GM23248 (cell line): Measurements from ENCODE around the gene KRTAP20-3. TPM values are rescaled to one million over a fixed set of nuclear protein-coding genes. Genes with fewer than 3 reads are reported as not detected.

ENCODE experiments used
- DNase-seq: peaks from one replicate; pipeline ENCODE4 v3.0.0-alpha.2; 2015
- H2AFZ ChIP-seq: fragments of 200-600 bp; sonication (generic); 2 replicates; pipeline ENCODE4 v1.6.1; 2016; ENCODE audit warnings: antibody characterized with exemption
- H3F3A ChIP-seq: fragments of 200-600 bp; sonication (generic); 2 replicates; pipeline ENCODE4 v1.6.1; 2016; ENCODE audit warnings: mild to moderate bottlenecking, antibody characterized with exemption, mixed run types; ENCODE audit not compliant: insufficient read depth
- H3K27ac ChIP-seq: fragments of 200-600 bp; sonication (generic); 2 replicates; pipeline ENCODE4 v1.5.1; 2016; ENCODE audit warnings: mild to moderate bottlenecking
- H3K27me3 ChIP-seq: fragments of 200-600 bp; sonication (generic); replicated peaks from 2 replicates; pipeline ENCODE4 v1.6.1; 2016; ENCODE audit warnings: mild to moderate bottlenecking; ENCODE audit not compliant: insufficient read depth
- H3K36me3 ChIP-seq: fragments of 200-600 bp; sonication (generic); 2 replicates; pipeline ENCODE4 v1.6.1; 2016; ENCODE audit warnings: low read depth, mild to moderate bottlenecking
- H3K4me1 ChIP-seq: fragments of 200-600 bp; sonication (generic); 2 replicates; pipeline ENCODE4 v1.6.1; 2016; ENCODE audit warnings: mild to moderate bottlenecking; ENCODE audit not compliant: insufficient read depth
- H3K4me2 ChIP-seq: fragments of 200-600 bp; sonication (generic); one replicate; pipeline ENCODE4 v1.6.1; 2016; ENCODE audit warnings: mild to moderate bottlenecking; ENCODE audit not compliant: unreplicated experiment
- H3K4me3 ChIP-seq: fragments of 200-600 bp; sonication (generic); 2 replicates; pipeline ENCODE4 v1.5.1; 2016; ENCODE audit warnings: mild to moderate bottlenecking
- H3K79me2 ChIP-seq: fragments of 200-600 bp; sonication (generic); 2 replicates; pipeline ENCODE4 v1.6.1; 2016; ENCODE audit warnings: mild to moderate bottlenecking; ENCODE audit not compliant: insufficient read depth
- H3K9ac ChIP-seq: fragments of 200-600 bp; sonication (generic); 2 replicates; pipeline ENCODE4 v1.6.1; 2016; ENCODE audit warnings: mild to moderate bottlenecking
- H3K9me2 ChIP-seq: fragments of 200-600 bp; sonication (generic); 2 replicates; pipeline ENCODE4 v1.6.1; 2016; ENCODE audit warnings: mixed run types, mild to moderate bottlenecking, moderate library complexity; ENCODE audit not compliant: insufficient read depth
- H3K9me3 ChIP-seq: fragments of 200-600 bp; sonication (generic); one replicate; pipeline ENCODE4 v1.6.1; 2017; ENCODE audit warnings: low read depth
- H4K20me1 ChIP-seq: fragments of 200-600 bp; sonication (generic); 2 replicates; pipeline ENCODE4 v1.6.0; 2016; ENCODE audit not compliant: insufficient read depth
- EZH2 ChIP-seq: fragments of 200-600 bp; sonication (generic); IDR thresholded peaks from 2 replicates; pipeline ENCODE4 v1.6.1; 2018; ENCODE audit warnings: antibody characterized with exemption, mild to moderate bottlenecking; ENCODE audit not compliant: insufficient read depth, poor library complexity, severe bottlenecking
- EZH2phosphoT487 ChIP-seq: fragments of 200-600 bp; sonication (generic); IDR thresholded peaks from 2 replicates; pipeline ENCODE4 v1.6.1; 2018; ENCODE audit warnings: antibody characterized with exemption, moderate library complexity, mild to moderate bottlenecking, low read depth; ENCODE audit not compliant: insufficient read depth
- whole genome bisulfite sequencing, 2 experiments: methylation state at CpG; one replicate each; pipeline ENCODE4 v1.1.6; 2015 to 2017; ENCODE audit warnings: low lambda C conversion rate in 2 of 2, low coverage in 1 of 2; ENCODE audit errors: missing lambda C conversion rate in 2 of 2; 5-methylcytosine and 5-hydroxymethylcytosine counted together
- in situ Hi-C: fragments of 300-500 bp; cut with MboI; formaldehyde crosslinking; loops from 2 replicates; pipeline ENCODE4 v1.15.0; 2020
- polyA plus RNA-seq: library from polyadenylated mRNA; unstranded; fragments of >200 nt; fragmentation: Nextera tagmentation; extraction: Ambion mirVana; gene quantifications from 2 replicates; pipeline ENCODE4 v1.2.1, GENCODE V29; 2016
- total RNA-seq: library from RNA; depleted of rRNA; stranded (reverse); fragments of >200 nt; shearing (Covaris generic); gene quantifications from 2 replicates; pipeline ENCODE4 v1.2.3, GENCODE V29; 2014; rRNA removed

KRTAP20-3 gene
- total RNA-seq, result not detected in 2 replicates
- polyA plus RNA-seq, result not detected in 2 replicates

- no peak within 1 kb of the TSS for H3K9ac ChIP-seq
- DNase-seq, result no peak
- no peak within 1 kb of the TSS for H3K4me3 ChIP-seq
- in situ Hi-C loops, result no loop called here
- TF ChIP-seq EZH2 (no peak), EZH2phosphoT487 (no peak)
- no peaks in the 10 kb centered on the region for H3K36me3 ChIP-seq
- WGBS, 2 experiments, result 22 to 32% methylated on average over 2 of the region's 2 CpGs
- no peaks in the 10 kb centered on the region for H3K9me2 ChIP-seq
- no peaks in the 10 kb centered on the region for H4K20me1 ChIP-seq
- no peaks in the 10 kb centered on the region for H3F3A ChIP-seq
- no peaks in the 10 kb centered on the region for H3K79me2 ChIP-seq
- H3K27ac ChIP-seq, result no peak within 1 kb of the TSS
- H2AFZ ChIP-seq, result no peak within 1 kb of the TSS
- no peaks in the 10 kb centered on the region for H3K27me3 ChIP-seq
- H3K9me3 ChIP-seq, result no peaks in the 10 kb centered on the region
- H3K4me2 ChIP-seq, result no peak within 1 kb of the TSS
- no peaks in the 10 kb centered on the region for H3K4me1 ChIP-seq
These were observed at the start of gene KRTAP20-3 for GRCh38 chr21:30642564-30642963. KRTAP20-3 (plus strand) TSS chr21:30642864.

GRCh38 chr21:30598802-30599201, 43.9 kb upstream of the KRTAP20-3 start, which contains the start of gene KRTAP6-2:
KRTAP6-2 (minus strand) TSS chr21:30598902; CDS start chr21:30598874, 28 bp downstream.
- no peak for DNase-seq
- Histone ChIP-seq H3K9me2 (no peaks in the 10 kb centered on the region), H3K9me3 (peaks cover 4% of the 10 kb centered on the region), H4K20me1 (no peaks in the 10 kb centered on the region), H3K27me3 (no peaks in the 10 kb centered on the region), H2AFZ (no peak within 1 kb of the TSS), H3K4me3 (no peak within 1 kb of the TSS), H3K4me1 (no peaks in the 10 kb centered on the region), H3K9ac (no peak within 1 kb of the TSS), H3K4me2 (no peak within 1 kb of the TSS), H3K27ac (no peak within 1 kb of the TSS), H3K79me2 (no peaks in the 10 kb centered on the region), H3F3A (no peaks in the 10 kb centered on the region), H3K36me3 (no peaks in the 10 kb centered on the region)
- no peak for TF ChIP-seq EZH2phosphoT487
- no peak for TF ChIP-seq EZH2
- in situ Hi-C loops, result no loop called here
- 62 to 78% methylated on average over 6 of the region's 6 CpGs for WGBS, 2 experiments

GRCh38 chr21:30600787-30601186, 41.9 kb upstream of the KRTAP20-3 start, which contains the start of gene KRTAP22-1:
KRTAP22-1 (plus strand) TSS chr21:30601087.
- in situ Hi-C loops, result no loop called here
- no peak within 1 kb of the TSS for H3K9ac ChIP-seq
- no peak for DNase-seq
- no peaks in the 10 kb centered on the region for H3K79me2 ChIP-seq
- no peak within 1 kb of the TSS for H3K27ac ChIP-seq
- H4K20me1 ChIP-seq, result no peaks in the 10 kb centered on the region
- no peaks in the 10 kb centered on the region for H3K27me3 ChIP-seq
- H3F3A ChIP-seq, result no peaks in the 10 kb centered on the region
- no peak for TF ChIP-seq EZH2phosphoT487
- no peak for TF ChIP-seq EZH2
- no peak within 1 kb of the TSS for H2AFZ ChIP-seq
- H3K4me2 ChIP-seq, result no peak within 1 kb of the TSS
- WGBS, 2 experiments, result 3 to 4% methylated on average over 1 of the region's 1 CpG
- H3K9me3 ChIP-seq, result peaks cover 4% of the 10 kb centered on the region
- no peaks in the 10 kb centered on the region for H3K4me1 ChIP-seq
- no peak within 1 kb of the TSS for H3K4me3 ChIP-seq
- no peaks in the 10 kb centered on the region for H3K36me3 ChIP-seq
- H3K9me2 ChIP-seq, result no peaks in the 10 kb centered on the region

GRCh38 chr21:30605968-30606367, 36.7 kb upstream of the KRTAP20-3 start:
- DNase-seq, result no peak
- Histone ChIP-seq H3K4me3 (no peak overlapping the region), H4K20me1 (no peaks in the 10 kb centered on the region), H3K4me2 (no peak overlapping the region), H3K27ac (no peak overlapping the region), H3K9ac (no peak overlapping the region), H3K4me1 (no peaks in the 10 kb centered on the region), H3F3A (no peaks in the 10 kb centered on the region), H3K79me2 (no peaks in the 10 kb centered on the region), H3K36me3 (no peaks in the 10 kb centered on the region), H3K9me2 (no peaks in the 10 kb centered on the region), H2AFZ (no peak overlapping the region), H3K9me3 (peaks cover 9% of the 10 kb centered on the region), H3K27me3 (no peaks in the 10 kb centered on the region)
- no peak for TF ChIP-seq EZH2
- no peak for TF ChIP-seq EZH2phosphoT487
- WGBS, 2 experiments, result 30 to 32% methylated on average over 2 of the region's 2 CpGs
- in situ Hi-C loops, result no loop called here

GRCh38 chr21:30612132-30612531, 30.5 kb upstream of the KRTAP20-3 start:
- H3K27me3 ChIP-seq, result no peaks in the 10 kb centered on the region
- in situ Hi-C loops, result no loop called here

More at GRCh38 chr21:30612132-30612531, 30.5 kb upstream of the KRTAP20-3 start:
- Histone ChIP-seq H3K4me3 (no peak overlapping the region), H3K27ac (no peak overlapping the region), H3K4me1 (no peaks in the 10 kb centered on the region), H3K79me2 (no peaks in the 10 kb centered on the region), H2AFZ (no peak overlapping the region), H3K9me3 (peaks cover 5% of the 10 kb centered on the region), H3K9ac (no peak overlapping the region), H3K9me2 (no peaks in the 10 kb centered on the region), H3K4me2 (no peak overlapping the region), H4K20me1 (no peaks in the 10 kb centered on the region), H3K36me3 (no peaks in the 10 kb centered on the region), H3F3A (no peaks in the 10 kb centered on the region)
- 38 to 44% methylated on average over 2 of the region's 2 CpGs for WGBS, 2 experiments
- TF ChIP-seq EZH2 (no peak), EZH2phosphoT487 (no peak)
- no peak for DNase-seq
